ENCODE measurements around the gene KIF1C. TPM values are rescaled to one million over a fixed set of nuclear protein-coding genes. Genes with fewer than 3 reads are reported as not detected.

KIF1C gene
- total RNA-seq = 100 to 1,000 TPM in 1 of 4 donors, 10 to 100 TPM in 3; 22.9 to 140 (median 30.5) TPM

DNA sequence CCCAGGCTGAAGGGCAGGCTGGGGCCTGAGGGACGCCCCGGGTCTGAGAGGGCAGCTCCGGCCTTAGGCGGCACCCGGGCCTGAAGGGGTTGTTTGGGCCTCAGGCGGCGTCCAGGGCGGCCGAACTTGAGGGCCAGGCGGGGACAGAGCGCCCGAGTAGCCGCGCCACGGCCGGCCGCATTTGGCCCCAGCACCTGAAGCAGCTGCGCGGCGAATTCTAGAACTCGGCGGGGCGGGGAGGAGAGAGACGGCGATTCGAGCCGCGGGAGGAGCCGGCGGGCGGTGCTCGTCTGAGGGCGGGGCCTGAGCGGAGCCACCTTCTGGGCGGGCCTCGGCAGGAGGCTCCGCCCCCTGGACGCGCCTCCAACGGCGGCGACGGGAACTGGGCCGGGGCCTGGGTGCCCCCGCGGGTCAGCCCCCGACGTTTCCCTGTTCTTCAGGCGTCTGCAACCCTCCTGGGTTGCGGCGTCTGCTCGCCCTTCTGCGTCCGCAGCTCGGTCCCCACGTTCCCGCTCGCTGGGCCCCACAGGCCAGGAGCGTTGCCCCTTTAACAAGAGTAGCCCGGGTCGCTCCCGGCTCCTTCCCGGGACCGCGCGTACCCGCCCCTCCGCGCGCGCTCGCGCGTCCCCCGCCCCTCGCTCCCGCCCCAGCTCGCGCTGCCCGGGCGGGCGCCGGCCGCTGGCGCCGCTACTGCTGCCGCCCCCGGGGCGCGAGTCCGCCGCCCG lies at the start of gene KIF1C, which contains the start of gene INCA1:
Gene KIF1C (plus strand): TSS at position 649 of the 725 bp plus-strand sequence. CDS start 2,297 bp downstream, outside the sequence.
Gene INCA1 (minus strand): TSS at position 221 of the 725 bp plus-strand sequence. CDS start 3,085 bp downstream, outside the sequence.
- Histone ChIP-seq H3K9me3 (no peaks in the 10 kb centered on the region), H3K36me3 (no peaks in the 10 kb centered on the region), H3K27me3 (no peaks in the 10 kb centered on the region), H3K4me3 (peak within 1 kb of the TSS; percentile 78 to 93), H3K27ac (peak within 1 kb of the TSS; percentile 94), H3K4me1 (peaks cover 9 to 18% of the 10 kb centered on the region in 2 donors)
- TF ChIP-seq CTCF (IDR thresholded peaks at IDR 0.05) (peak in 2 of 4 experiments; percentile 19 to 46), POLR2A (IDR thresholded peaks at IDR 0.05) (peak; percentile 79 to 85)
- DNase-seq = peak; percentile 92 to 95
- intact Hi-C loops (cut with DNase I; ENCODE audit: low total_unique reads) = no loop called here

- intact Hi-C loops (cut with DNase I; ENCODE audit: low total_unique reads) = no loop called here
- peak within 1 kb of the TSS; percentile 82 to 97 for H3K4me3 ChIP-seq
Observed at GRCh38 chr17:4948166-4948930, 49.4 kb upstream of the KIF1C start, which contains the start of gene PFN1. Gene PFN1 (minus strand): TSS chr17:4948530. CDS start chr17:4948394, 136 bp downstream.

DNA sequence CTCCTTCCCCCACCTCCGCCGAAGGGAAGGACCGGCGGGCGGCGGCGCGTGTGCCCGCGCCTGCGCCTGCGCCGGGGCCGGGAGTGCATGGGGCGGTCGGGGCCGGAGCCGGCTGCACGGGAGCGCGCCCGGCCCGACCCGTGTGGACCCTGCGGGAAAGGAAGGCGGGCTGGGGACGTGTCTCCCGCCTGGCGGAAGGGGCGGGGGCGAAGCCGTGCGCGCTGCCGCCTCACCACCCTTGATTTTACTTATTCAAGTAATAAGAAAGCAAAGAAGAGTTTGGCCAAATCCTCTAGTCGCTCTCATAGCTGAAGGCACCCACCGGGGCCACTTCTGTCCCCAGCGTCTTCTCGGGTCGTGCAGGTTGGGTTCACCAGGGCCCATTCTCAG lies 48.8 kb upstream of the KIF1C start:
- H3K4me1 ChIP-seq = peaks cover 12 to 17% of the 10 kb centered on the region in 2 donors
- peak overlapping the region; percentile 82 to 97 for H3K4me3 ChIP-seq
- peak; percentile 79 to 84 for DNase-seq
- intact Hi-C loops (cut with DNase I; ENCODE audit: low total_unique reads) = no loop called here
- H3K9me3 ChIP-seq = no peaks in the 10 kb centered on the region
- no peaks in the 10 kb centered on the region for H3K27me3 ChIP-seq
- H3K27ac ChIP-seq = peak overlapping the region; percentile 93 to 98
- H3K36me3 ChIP-seq = no peaks in the 10 kb centered on the region
- TF ChIP-seq CTCF (IDR thresholded peaks at IDR 0.05) = no peak
- peak; percentile 43 to 67 for TF ChIP-seq POLR2A (IDR thresholded peaks at IDR 0.05)

More at GRCh38 chr17:4948166-4948930, 49.4 kb upstream of the KIF1C start, which contains the start of gene PFN1:
- H3K4me1 ChIP-seq = peaks cover 12 to 17% of the 10 kb centered on the region in 2 donors
- DNase-seq = peak; percentile 91 to 95
- no peak for TF ChIP-seq CTCF (IDR thresholded peaks at IDR 0.05)
- TF ChIP-seq POLR2A (IDR thresholded peaks at IDR 0.05) = peak; percentile 37 to 88
- H3K9me3 ChIP-seq = no peaks in the 10 kb centered on the region
- no peaks in the 10 kb centered on the region for H3K36me3 ChIP-seq
- H3K27me3 ChIP-seq = no peaks in the 10 kb centered on the region
- H3K27ac ChIP-seq = peak within 1 kb of the TSS; percentile 93 to 98

- intact Hi-C loops (cut with DNase I; ENCODE audit: low total_unique reads) = no loop called here
- peak; percentile 78 to 85 for DNase-seq
- Histone ChIP-seq H3K36me3 (no peaks in the 10 kb centered on the region), H3K9me3 (no peaks in the 10 kb centered on the region), H3K27me3 (no peaks in the 10 kb centered on the region), H3K4me3 (peak overlapping the region; percentile 82 to 97), H3K27ac (peak overlapping the region; percentile 93 to 98), H3K4me1 (peaks cover 12 to 17% of the 10 kb centered on the region in 2 donors)
- TF ChIP-seq CTCF (IDR thresholded peaks at IDR 0.05) = no peak
- TF ChIP-seq POLR2A (IDR thresholded peaks at IDR 0.05) = peak in 1 of 2 donors; percentile 37
Observed at GRCh38 chr17:4949321-4950074, 48.3 kb upstream of the KIF1C start.
